RKO (cell line): Measurements from ENCODE around the gene GIMAP5.

Experiments
- DNase-seq: peaks from one replicate; pipeline ENCODE4 v3.0.0-alpha.2; 2016; ENCODE audit warnings: low spot score

Gene GIMAP5

DNA sequence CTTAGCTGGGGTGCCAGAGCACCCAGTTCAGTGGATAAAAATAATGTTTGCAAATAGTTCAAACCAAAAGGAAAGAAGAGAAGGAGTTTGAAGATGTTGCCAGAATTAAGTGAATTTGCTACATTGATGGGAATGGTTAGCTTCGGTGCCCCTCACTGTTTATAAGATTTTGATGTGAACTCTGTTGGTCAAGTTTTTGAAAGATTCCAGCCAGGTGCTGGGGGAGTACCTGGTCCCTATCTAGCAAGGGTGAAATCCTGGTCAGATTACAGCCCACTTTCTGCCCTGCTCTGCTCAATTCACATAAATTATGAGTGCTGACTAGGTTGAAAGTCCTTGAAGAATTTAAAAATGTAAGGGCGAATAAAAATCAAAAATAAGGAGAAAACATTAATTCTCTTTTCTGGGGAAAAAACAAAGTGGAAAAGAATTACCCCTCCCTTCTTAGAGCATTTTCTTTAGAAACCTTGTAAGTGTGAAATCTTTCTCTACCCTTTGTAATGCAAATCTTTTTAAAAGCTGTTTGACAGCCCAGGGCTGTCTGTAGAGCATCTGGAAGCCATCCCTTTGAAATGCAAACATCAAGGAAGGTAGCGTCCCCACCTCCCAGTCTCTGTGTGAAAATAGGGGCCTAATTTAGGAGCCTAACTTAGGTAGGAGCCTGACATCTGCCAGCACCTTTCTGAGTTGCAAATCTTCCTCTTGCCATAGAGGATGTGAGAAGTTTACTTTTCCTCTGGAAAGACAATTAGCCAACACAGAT, 1.4 kb upstream of the GIMAP5 start:
- DNase-seq: no peak

DNA sequence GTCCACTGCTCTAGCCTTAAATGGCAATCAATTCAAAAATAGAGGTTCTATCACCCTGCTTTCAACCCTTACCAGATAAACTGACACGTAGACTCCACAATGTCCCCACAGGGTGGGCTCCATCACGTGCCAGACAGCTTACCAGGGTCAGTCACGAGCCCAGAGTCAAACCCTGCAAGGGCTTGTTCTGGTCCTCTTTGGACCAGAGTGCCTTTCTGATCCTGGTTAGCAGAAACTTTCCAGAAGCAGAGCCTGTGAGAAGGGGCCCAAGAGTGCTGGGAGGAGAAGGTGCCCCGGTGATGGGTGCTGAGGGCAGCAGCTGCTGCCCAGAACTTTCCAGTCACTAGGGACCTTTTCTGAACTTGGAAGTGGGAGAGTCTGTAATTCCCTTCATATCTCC, 354 bp upstream of the GIMAP5 start:
- DNase-seq: no peak

DNA sequence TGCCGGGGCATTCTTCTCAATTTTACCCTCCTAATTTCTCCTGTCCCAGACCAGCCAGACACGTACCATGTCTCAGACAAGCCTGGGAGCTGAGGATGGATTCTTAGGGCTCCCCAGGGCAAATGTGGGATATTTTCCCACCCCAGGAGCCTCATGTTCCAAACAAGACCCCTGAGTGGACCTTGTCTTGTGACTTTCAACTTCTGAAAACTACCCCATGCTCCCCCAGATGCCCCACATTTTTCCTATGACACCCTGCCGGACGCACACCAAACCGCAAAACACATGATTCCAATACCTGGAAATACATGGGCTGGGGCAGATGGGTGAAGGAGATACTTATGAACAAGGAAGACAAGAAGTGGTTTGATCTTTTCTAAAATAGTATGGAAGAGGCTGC, 874 bp downstream of the GIMAP5 start:
- DNase-seq: no peak

DNA sequence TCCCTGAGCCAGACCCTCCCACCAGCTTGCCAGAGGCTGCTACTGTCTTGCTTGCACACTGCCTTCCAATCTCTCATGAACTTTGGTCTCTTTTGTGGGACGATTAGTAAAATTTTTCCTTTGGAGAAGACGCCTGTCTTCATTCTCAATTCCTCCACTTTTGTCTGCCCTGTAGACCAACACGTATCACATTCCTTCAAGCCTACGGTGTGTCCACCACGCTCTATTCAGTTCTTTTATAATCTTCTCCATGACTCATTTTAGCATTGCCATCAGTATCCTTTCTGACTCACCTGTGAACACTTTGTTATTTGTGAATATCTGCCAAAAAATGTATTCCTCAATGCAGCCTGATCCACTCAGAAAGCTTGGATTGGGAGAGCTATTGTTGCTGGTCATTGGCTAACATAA, 1.4 kb downstream of the GIMAP5 start:
- DNase-seq: peak; percentile 76

DNA sequence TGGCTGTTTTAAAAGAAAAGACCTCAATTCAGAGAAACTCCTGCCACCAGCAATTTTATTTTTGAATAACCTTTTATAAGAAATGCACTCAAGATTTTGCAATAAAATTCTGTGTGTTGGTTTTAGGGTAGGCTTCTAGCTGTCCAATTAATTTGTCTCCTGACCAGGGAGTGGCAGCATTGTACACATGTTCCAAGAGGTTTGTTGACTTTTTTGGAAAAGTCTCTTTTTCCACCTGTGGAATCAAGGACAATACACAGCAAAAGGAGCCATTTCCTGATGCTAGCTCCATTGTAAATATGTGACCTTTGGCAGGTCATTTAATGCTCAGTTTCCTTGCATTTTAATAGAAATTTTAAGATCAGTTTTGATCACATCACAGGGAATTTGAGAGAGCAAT, 1.8 kb downstream of the GIMAP5 start:
- DNase-seq: no peak

- DNase-seq: no peak
Observed at GRCh38 chr7:150740053-150740452, 2.8 kb downstream of the GIMAP5 start.

DNA sequence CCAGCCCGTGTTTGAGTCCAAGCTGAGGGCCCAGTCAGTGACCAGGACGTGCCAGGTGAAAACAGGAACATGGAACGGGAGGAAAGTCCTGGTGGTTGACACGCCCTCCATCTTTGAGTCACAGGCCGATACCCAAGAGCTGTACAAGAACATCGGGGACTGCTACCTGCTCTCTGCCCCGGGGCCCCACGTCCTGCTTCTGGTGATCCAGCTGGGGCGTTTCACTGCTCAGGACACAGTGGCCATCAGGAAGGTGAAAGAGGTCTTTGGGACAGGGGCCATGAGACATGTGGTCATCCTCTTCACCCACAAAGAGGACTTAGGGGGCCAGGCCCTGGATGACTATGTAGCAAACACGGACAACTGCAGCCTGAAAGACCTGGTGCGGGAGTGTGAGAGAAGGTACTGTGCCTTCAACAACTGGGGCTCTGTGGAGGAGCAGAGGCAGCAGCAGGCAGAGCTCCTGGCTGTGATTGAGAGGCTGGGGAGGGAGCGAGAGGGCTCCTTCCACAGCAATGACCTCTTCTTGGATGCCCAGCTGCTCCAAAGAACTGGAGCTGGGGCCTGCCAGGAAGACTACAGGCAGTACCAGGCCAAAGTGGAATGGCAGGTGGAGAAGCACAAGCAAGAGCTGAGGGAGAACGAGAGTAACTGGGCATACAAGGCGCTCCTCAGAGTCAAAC, 5.2 kb downstream of the GIMAP5 start:
- no peak for DNase-seq

GRCh38 chr7:150744041-150744656, 6.9 kb downstream of the GIMAP5 start:
- DNase-seq: no peak

DNA sequence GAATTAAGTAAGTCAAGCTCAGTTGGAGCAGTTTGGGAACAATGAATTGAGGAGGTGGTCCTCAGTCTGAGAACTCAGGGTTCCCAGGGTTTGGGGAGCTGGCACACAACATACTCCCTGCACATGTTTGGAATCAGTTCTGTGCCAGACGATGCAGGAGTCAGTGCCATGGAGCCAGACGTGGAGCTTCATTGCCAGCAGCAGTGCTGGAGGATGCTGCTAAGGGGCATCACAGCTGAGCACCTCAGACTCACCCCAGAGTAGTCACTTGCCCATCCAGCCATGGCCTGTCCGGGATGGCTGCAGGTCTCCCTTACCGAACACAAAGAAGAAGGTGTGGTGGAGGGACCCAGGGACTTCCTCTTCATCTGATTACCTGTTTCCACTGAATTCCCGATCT, 7.9 kb downstream of the GIMAP5 start:
- DNase-seq: no peak

DNA sequence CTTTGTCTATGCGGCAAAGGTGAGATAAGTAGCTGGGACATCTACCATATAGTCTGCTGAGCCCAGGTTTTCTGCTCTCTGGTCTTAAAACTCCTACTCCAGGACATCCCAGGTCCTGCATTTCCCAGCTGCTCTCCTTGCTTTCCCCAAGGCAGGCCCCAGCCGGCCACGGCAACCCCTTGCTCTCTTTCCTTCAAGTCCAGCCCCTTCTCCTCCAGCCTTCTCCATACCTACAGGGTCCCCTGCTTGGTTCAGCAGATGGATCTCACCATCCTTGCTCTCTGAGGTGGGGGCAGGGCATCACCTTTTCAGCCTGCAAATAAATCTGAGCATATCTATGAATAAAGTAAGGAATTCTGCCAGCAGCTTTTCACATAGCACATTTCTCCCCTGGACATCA, 8.7 kb downstream of the GIMAP5 start:
- no peak for DNase-seq

GRCh38 chr7:150746921-150747320, 9.7 kb downstream of the GIMAP5 start:
- DNase-seq: no peak

- DNase-seq: no peak
Observed at GRCh38 chr7:150748376-150748775, 11.2 kb downstream of the GIMAP5 start.

- DNase-seq: no peak
Observed at GRCh38 chr7:150751702-150752101, 14.5 kb downstream of the GIMAP5 start.

GRCh38 chr7:150753239-150753638, 16.0 kb downstream of the GIMAP5 start:
- no peak for DNase-seq

- peak; percentile 35 for DNase-seq
Observed at GRCh38 chr7:150753826-150754603, 16.8 kb downstream of the GIMAP5 start.

DNA sequence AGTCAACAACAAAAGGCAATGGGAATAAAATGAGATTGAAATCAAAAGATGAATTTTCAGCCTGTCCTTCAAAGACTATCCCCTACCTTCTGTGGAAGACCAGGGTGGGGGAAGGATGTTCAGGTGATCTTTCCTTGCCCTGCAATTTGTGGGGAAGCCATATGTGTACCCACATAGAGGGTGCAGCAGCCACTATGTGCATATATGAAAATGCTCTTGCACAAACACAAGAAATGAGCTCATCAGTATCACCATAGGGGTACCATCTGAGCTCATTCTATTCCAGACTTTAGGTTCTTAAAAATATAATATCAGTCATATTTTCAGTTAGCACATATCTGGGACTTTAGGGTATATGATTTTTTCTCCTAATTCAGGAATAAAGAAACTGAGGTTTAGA, 17.7 kb downstream of the GIMAP5 start:
- DNase-seq: no peak

DNA sequence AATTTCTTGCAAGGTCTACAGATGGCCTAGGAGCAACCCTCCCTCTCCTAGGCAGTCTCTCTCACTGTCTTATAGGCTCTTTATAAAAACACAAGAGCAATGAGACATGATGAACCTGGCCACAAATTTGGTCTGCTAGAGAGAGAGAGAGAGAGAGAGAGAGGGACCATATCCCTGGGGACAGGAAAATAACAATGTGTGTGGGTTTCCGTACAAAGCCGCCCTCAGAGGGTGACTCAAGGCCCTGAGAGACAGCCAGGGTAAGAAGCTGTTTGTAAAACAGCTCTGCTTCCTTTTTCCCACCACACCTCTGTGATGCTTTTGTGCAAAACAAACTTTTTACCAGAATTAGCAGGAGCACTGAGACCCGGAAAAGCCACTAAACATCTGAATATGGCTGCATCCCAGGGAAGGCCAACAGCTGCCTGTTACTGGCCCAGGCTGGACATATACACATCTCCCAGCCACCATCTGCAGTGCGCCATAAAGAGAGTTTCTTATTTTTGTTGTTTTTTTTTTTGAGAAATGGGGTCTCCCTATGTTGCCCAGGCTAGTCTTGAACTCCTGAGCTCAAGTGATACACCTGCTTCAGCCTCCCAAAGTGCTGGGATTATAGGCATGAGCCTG, 18.4 kb downstream of the GIMAP5 start:
- peak; percentile 12 for DNase-seq

DNA sequence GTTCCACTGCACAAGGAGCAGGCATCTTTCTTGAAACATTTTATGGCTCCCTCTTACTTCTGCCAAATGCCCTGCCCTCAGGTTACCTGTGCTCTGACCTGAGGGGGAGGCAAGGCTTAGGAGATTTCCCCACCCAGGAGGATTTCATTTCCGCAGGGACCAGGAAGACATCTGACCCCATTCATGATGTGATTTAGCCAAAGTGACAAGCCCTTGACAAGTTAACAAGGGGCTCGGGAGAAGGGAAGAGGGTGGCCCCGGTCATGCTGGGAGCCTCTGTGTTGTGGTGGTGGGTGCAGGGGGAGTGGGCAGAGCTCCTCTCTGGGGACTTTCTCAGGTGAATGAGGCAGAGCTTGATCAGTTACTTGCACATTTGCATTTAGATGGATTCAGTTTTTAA, 18.9 kb downstream of the GIMAP5 start:
- DNase-seq: no peak

DNA sequence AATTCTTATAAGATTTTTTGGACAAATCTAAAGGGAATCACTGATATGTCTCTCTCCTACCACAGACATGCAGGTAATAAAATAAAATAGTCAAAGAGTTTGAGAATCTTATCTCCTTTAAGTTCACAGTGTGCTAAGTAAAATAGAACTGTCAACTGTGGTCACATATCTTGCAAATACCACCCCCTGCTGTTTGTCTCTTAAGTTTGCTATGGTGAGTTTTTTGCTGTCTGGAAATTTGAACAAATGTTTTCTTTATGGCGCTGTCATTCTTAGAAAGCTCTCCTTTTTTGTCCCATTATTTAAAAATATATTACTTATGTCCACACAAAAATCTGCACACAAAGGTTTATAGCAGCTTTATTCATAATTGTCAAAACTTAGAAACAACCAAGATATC, 19.6 kb downstream of the GIMAP5 start:
- no peak for DNase-seq

DNA sequence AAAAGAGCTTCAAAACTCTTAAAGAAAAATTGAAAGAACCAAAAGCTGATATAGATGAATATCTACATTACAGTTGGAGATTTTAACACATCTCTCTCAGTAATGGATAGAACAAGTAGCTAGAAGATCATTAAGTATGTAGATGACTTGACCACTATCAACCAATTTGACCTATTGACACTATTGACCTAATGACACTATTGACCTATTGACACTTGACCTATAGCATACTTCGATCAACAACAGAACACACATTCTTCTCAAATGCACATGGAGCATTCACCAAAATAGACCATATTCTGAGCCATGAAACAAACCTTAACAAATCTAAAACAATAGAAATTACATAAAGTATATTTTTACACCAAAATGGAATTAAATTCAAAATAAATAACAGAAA, 22.3 kb downstream of the GIMAP5 start:
- DNase-seq: no peak

DNA sequence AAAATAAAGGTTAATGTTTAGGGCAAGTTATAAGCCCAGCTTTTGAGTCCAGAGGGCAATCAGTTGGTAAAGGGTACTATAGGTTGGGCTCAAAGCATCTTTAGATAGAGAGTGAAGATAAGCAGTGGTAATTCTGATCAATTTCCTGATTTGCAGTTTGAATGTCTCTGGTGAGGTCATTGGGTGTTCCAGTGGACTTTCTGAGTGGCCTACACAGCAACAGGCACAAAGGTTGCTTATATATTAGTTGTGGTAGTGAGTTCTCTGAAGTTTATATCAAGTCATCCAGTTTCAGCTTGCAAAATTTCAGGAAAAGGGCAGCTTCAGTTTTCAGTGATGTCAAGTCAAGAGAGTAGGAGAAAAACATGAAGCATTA, 29.1 kb downstream of the GIMAP5 start:
- DNase-seq: no peak

GRCh38 chr7:150769768-150770167, 32.5 kb downstream of the GIMAP5 start:
- DNase-seq: no peak
